ENCODE results near the gene DNAL4.

Gene DNAL4

GRCh38 chr22:38738475-38739070, 55.4 kb downstream of the DNAL4 start:
- DNase-seq: no peak

- no peak for DNase-seq
Observed at GRCh38 chr22:38737302-38738060, 56.5 kb downstream of the DNAL4 start.

GRCh38 chr22:38736257-38736570, 57.7 kb downstream of the DNAL4 start:
- no peak for DNase-seq

- DNase-seq: no peak
Observed at GRCh38 chr22:38735465-38736256, 58.3 kb downstream of the DNAL4 start.

- DNase-seq: no peak
Observed at GRCh38 chr22:38735126-38735464, 58.8 kb downstream of the DNAL4 start.

GRCh38 chr22:38734421-38735100, 59.4 kb downstream of the DNAL4 start:
- DNase-seq: no peak

- DNase-seq: peak; percentile 67
Observed at GRCh38 chr22:38733724-38734381, 60.1 kb downstream of the DNAL4 start.

GRCh38 chr22:38733329-38733723, 60.6 kb downstream of the DNAL4 start:
- DNase-seq: peak; percentile 35

GRCh38 chr22:38732251-38732815, 61.6 kb downstream of the DNAL4 start:
- DNase-seq: peak; percentile 23

- no peak for DNase-seq
Observed at GRCh38 chr22:38731703-38732161, 62.2 kb downstream of the DNAL4 start.

GRCh38 chr22:38730411-38730871, 63.5 kb downstream of the DNAL4 start:
- DNase-seq: no peak

GRCh38 chr22:38729946-38730345, 64.0 kb downstream of the DNAL4 start:
- DNase-seq: no peak

GRCh38 chr22:38728871-38729796, 64.8 kb downstream of the DNAL4 start:
- DNase-seq: no peak
